HG02852 (cell line): ENCODE data around the gene PIAS3.
A peak's percentile ranks its signal among the peaks of the same experiment; 100 is the strongest.
"Not testable (repeated sequence)": the region's sequence is repeated elsewhere in the genome, so short reads cannot be mapped to it uniquely, and the experiment has no call there.

Experiments used
- ATAC-seq: cut with Tn5 transposase; IDR thresholded peaks from one replicate; pipeline ENCODE4 v1.9.1; 2021; ENCODE audit warnings: mild to moderate bottlenecking, moderate library complexity; ENCODE audit not compliant: unreplicated experiment

Gene PIAS3

DNA sequence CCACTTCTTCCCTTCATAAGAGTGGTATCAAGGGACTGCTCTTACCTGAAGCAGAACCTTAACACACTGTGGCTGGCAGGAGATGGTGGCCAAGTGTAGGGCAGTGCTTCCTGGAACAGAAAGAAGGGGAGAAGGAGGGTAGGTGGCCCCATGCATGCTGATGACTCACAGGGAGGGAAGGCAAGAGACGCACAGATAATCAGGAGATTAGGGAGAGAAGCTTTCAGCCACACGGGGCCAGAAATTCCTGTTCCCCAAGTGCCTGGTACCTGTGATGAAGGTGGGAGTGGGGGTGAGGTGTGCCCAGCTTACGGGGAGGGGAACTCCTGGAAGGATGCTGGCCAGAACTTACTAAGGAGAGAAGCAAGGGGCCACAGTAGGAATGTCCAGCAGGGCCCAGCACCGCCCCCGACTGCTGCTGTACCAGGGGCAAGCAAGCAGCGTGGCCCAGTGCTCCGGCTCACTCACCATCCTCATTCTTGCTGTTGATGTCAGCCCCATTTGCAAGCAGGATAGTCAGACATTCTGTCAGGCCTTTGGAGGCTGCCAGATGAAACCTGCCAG lies 19.1 kb upstream of the PIAS3 start:
- no peak for ATAC-seq

DNA sequence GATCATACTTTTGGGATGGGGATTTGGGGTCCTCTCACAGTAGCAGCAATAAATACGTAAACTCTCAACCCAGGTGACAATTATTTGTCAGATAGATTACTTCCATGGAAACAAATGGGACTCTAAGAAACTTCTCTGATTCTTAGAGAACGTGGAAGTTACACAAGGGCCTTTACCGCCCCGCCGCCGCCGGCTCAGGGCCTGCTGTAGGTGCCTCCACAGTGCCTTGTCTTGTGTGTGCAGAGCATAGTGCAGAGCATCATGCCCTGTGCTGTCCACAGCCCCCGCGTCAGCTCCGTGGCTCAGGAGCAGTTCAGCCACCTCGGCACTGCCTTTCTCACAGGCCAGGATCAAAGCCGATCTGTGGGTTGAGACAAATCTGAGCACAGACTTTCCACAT lies 15.8 kb upstream of the PIAS3 start:
- ATAC-seq: no peak

DNA sequence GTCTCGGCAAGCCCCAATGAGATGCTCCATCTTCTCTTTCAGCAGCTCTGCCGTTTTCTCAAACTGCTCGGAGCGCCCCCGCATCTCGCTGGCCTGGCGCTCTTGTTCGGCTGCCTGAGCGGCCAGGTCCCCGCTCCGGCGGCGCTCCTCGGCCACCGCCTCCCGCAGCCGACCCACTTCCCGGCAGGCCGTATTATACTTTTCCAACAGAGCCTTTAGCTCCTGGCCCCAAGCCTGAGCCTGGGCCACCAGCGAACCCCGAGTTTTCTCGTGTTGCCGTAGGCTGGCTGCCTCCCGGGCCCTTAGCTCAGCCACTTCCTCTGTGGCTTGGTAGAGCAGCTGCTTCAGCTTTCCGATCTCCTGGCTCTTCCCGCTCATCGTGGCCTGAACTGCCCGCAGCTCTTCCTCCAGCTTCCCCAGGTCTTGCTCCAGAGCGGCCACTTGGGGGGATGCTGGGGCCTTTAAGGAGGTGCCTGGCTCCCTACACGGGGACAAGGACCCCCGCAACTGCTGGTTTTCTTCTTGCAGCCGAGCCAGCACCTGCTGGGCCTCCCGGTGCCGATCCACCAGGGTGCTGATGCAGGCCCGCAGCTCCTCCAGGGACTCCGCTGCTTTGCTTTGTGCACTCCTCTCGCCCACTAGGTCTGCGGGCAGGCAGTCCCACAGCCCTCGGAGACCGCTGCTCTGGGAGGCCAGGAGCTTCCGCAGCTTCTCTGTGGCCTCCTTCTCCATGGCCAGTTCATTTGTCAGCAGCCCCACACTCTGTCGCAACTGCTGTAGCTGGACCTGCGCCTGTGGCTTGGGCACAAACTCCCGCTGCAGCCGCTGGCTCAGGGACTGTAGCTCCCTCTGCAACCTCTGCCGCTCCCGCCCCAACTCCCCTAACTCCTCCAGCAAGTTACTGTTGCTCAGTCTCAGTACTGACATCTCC lies 13.4 kb upstream of the PIAS3 start:
- no peak for ATAC-seq

GRCh38 chr1:145868232-145868631 lies 9.4 kb upstream of the PIAS3 start:
- ATAC-seq: no peak

DNA sequence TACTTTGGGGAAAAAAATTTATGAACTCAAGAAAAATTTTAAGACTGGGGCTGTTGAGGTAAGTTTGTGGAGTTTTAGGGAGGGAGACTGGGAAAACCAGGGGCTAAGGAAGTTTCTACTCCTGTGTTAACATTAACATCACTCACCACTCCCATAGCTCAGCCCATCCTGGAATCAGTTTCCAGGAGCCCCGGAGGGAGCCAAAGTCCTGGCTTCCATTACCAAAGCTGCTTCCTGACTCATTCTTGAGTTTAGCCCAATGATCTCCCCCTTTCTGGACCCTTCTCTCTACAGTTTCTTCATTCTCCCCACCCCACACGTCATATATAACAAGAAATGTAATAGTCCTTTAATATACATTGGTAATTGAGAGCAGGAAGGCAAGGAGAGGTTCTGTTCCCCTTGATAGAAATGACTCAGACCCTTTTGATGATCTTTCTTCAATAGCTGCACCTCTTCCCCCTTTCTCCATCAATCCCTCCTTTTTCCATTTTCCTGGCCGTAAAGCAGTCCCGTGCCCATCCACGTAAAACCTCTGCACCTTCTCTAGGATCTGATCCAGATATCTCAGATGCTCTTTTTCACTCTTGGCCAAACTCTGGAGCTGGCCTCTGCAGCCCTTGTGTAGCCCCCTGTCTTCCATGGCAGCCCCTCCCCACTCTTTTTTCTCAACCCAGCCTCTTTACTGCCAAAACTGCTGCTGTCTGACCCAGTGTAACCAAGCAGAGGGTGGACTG lies 4.6 kb upstream of the PIAS3 start:
- ATAC-seq: no peak

GRCh38 chr1:145859491-145860023 lies 676 bp upstream of the PIAS3 start:
- ATAC-seq: peak; percentile 77

DNA sequence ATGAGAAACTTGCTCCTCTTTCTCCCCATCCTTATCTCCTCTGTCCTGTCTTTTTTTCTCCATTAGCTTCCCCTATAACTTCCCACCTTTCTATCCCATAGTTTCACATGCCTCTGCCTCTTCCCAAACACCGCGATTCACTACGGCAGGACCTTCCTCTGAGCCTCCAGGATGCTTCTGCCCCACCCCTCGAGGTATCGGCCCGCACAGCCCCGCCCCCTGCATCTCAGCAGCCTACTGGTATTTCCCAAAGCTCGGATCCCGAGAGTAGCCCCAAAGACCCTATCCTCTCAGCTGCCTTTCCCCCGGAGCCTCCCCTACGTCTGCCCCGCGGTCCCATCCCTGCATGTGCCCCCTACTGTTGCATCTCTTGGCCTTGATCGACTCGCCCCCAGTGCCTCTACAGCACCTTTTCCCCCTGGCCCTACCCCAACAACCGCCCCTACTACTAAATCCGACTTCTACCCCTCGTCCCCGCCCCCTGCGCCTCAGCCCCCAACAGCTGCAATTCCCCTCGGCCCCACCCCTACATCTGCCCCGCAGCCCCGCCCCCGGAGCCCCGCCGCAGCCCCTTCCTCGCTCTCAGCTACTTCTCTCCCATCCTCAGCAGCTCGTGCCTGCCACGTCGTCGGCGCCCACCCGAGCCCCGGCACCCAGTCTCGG lies 512 bp downstream of the PIAS3 start:
- ATAC-seq: peak; percentile 22

- ATAC-seq: no peak
Measured at GRCh38 chr1:145857170-145857569, 1.7 kb downstream of the PIAS3 start.

DNA sequence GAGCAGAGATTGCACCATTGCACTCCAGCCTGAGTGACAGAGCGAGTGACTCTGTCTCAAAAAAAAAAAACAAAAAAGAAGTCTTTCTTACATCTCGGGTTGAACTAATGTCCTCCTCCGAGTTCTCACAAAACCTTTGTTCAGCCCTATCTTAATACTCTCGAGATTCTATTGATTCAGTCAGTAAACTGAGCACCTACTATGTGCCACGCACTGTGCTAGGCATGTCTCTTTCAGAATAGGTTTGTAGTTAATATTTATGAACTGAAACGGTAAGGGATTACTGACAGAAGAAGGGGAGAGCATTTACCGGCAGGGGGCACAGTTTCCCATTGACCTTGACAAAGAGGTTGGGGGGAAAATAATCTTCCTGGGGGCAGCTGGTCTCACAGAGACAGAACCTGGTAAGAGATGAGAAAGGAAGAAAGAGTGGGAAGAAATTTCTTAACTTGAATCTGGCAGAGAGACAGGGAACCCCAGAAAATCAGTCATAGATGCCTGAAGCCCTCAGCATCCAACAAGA lies 3.4 kb downstream of the PIAS3 start:
- no peak for ATAC-seq

GRCh38 chr1:145849356-145850160 lies 9.3 kb downstream of the PIAS3 start:
- ATAC-seq: no peak

DNA sequence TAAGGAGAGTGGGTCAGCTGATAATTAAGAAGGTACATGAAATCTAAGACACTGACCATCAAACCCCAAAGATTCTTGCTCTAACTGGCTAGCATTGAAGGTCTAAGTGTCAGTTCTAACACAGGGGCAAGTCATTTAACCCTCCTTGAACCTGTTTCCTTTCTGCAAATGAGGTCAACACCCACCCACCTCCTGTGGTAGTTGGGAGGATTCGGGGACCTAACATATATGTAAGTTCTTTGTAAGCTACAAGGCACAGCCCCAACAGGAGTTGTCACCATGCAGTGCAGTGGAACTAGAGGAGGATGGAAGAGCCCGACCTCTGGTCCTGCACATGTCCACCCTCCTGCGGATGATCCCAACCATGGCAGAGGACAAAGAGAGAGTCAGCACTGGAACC lies 11.1 kb downstream of the PIAS3 start:
- no peak for ATAC-seq

DNA sequence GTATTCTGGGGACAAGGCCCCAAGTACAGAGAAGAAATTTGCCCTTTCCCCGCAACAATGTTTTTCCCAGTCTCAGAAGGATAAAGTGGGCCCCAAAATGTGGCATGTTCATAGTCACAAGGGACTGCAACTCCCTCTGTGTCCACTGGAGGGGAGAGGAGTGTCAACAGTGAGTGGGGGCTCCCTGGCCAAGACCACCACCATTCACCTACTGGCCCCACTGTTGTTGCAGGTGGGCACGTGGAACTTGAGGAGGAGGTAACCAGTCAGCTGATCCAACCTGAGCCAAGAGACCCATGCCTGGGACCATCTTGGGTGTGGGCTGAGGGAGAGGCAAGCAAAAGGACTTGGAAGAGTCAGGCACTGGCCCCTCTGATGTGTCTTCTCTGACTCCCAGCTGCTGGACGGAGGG lies 12.7 kb downstream of the PIAS3 start:
- no peak for ATAC-seq

DNA sequence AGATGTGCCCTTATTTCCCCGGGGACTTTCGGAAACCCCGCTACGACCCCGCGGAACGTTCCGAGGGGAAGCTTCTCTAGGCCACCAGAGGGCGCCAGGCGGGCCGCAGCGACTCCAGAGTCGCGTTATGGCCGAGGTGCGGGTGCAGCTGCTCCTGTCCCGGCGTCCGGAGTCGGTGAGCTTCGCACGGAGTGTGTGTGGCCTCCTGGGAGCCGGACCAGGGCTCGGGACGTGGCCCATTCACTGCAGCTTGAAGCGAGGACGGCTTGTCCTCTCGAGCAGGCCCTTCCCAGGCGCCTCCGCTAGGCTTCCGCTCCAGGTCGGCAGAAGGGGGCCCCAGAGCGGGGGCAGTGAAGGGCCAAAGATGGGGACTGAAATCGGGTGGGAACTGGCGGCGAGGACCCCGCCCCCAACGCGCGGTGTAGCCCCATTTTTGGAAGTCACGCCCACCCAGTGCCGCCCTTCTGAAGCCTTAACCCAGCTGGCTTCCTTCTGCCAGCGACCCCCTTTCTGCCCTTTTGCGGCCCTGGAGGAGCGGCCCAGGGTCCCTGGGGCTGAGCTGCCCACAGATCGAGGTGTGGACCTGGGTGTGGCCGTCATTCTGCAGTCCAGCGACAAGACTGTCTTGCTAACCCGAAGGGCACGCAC lies 13.2 kb downstream of the PIAS3 start, which contains the start of gene NUDT17:
TSS of gene NUDT17 (plus strand) at position 117 of the 648 bp plus-strand sequence. CDS start at position 128, 11 bp downstream.
- peak; percentile 57 for ATAC-seq

- ATAC-seq: peak; percentile 73
Measured at GRCh38 chr1:145845144-145845513, 13.8 kb downstream of the PIAS3 start.

GRCh38 chr1:145843031-145843430 lies 15.8 kb downstream of the PIAS3 start:
- no peak for ATAC-seq

- no peak for ATAC-seq
Measured at GRCh38 chr1:145837656-145838055, 21.2 kb downstream of the PIAS3 start.

GRCh38 chr1:145830810-145831209 lies 28.1 kb downstream of the PIAS3 start:
- not testable (repeated sequence) for ATAC-seq

DNA sequence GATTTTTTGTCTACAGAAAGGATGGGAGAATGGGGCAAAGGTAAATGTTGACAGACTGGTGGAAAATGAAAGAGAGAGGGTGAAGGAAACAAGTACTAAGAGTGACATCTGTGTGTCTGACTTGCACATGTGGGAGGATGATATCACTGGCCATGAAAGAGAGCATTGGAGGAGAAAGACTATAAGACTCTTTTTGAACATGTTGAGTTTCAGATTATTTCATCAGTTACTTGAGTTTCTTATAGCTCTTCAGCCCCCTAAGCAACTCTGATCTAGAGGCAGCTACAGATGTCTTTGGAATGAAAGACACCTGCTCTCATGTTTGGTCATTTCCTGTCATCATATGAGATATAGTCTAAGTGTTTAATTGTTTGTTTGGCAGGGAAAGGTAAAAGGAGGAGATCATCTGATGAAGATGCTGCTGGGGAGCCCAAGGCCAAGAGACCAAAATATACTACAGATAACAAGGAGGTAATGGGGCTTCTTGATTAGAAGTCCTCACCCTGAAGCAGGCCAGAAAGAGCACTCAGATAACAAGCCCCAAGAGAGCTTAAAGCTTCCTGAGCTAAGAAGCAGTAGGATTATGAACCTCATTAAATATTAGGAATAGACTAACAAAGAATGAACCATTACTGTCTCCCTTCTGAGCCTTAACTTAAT lies 30.4 kb downstream of the PIAS3 start:
- ATAC-seq: no peak

- no peak for ATAC-seq
Measured at GRCh38 chr1:145827966-145828365, 30.9 kb downstream of the PIAS3 start.
